Activated T-cell treated with anti-CD3 and anti-CD28 coated beads, Interleukin-2, amount 50 U/mL, for 4 hours (primary cell): ENCODE results near the gene SP9. TPM values are rescaled to one million over a fixed set of nuclear protein-coding genes. Genes with fewer than 3 reads are reported as not detected.

Experiments used
- ATAC-seq, 2 donors: fragments of 200-7000 bp; cut with Tn5 transposase; one replicate each; pipeline ENCODE4 v1.10.0; 2021
- DNase-seq: peaks from one replicate; pipeline ENCODE4 v3.0.0-alpha.2; 2020
- H3K27me3 Mint-ChIP-seq: one replicate; pipeline ENCODE4 v1.8.0; 2021; ENCODE audit warnings: low read depth, mixed read lengths
- H3K36me3 Mint-ChIP-seq: one replicate; pipeline ENCODE4 v1.8.0; 2022; ENCODE audit warnings: mixed read lengths; ENCODE audit not compliant: insufficient read depth
- H3K4me1 Mint-ChIP-seq: one replicate; pipeline ENCODE4 v1.8.0; 2021; ENCODE audit warnings: low read depth, mixed read lengths
- H3K4me3 Mint-ChIP-seq: one replicate; pipeline ENCODE4 v1.8.0; 2021; ENCODE audit warnings: mild to moderate bottlenecking, moderate library complexity, mixed read lengths
- H3K9me3 Mint-ChIP-seq: one replicate; pipeline ENCODE4 v1.8.0; 2021; ENCODE audit warnings: mixed read lengths
- total RNA-seq, 3 donors: library from RNA; stranded (reverse); gene quantifications; one replicate each; pipeline ENCODE4 v1.2.1, GENCODE V29; 2021

Gene SP9
- total RNA-seq, 3 donors from 2014 or later, result not detected

DNA sequence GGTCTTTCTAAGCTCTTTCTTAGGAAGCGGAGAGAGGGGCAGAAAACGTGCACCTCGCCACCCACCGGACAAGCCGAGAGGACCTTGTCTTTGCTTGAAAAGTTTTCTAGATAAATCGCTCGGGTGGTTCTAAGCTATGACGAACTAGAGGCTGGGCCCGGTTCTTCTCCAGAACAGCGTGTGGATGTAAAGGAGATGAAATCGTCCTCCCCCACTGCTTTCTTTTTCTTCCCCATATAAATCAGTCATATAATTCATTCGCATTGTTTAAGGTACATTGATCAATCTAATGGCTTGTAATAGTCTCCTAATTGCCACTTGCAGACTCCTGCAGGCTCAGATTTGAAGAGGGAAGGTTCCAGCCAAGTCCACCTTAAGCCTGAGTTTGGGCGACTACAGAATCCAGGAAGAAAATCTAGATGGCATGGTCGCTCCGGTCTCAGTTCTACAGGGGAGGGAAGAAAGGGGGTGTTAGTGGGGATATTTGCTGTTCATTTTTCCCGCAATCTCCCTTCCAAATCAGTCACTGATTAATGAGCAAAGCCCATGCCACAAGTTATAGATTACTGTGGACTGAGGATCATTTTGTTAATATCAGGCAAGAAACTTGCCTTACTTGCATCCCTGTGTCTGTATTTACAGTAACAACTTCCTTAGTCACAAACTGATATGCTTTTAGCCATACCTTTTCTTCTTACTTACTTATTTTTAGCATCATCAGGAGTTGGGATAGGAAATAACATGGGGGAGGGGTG lies 5.6 kb upstream of the SP9 start:
- H3K4me1 Mint-ChIP-seq, result peaks cover 47% of the 10 kb centered on the region
- H3K4me3 Mint-ChIP-seq, result no peak overlapping the region
- DNase-seq, result no peak
- peaks cover 95% of the 10 kb centered on the region for H3K27me3 Mint-ChIP-seq
- no peak for ATAC-seq
- no peaks in the 10 kb centered on the region for H3K36me3 Mint-ChIP-seq
- H3K9me3 Mint-ChIP-seq, result no peaks in the 10 kb centered on the region

DNA sequence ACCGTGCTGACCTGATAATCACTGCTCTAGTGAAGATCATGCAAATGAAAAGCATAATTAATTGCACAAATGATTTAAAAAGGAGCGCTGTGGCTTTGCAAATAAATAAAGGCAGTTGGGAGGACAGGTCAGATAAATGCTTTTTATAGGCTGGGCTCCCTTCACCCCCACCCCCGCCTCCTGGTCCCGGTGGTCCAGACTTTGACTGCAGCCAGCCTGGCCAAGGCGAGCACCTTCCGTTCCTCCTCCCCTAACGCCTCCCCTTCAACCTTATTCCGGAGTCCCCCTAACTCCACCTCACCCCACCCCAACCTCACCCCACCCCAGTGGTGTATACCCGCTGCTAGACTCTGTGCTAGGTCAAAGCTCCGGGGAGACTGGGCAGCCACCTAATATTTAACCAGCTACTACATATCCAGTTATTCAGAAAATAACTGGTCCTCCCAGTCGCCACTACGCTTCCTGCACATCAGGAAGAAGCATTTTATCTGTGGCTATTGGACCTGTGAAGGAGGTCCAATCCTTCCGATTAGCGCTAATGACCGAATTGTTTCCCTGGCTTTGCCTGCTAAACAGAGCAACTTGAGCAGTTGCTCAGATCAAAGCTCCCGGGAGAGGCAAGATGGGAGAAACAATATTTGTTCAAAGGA lies 3.7 kb upstream of the SP9 start:
- Mint-ChIP-seq H3K4me1 (peaks cover 50% of the 10 kb centered on the region), H3K4me3 (no peak overlapping the region), H3K36me3 (no peaks in the 10 kb centered on the region), H3K27me3 (peaks cover 89% of the 10 kb centered on the region), H3K9me3 (no peaks in the 10 kb centered on the region)
- ATAC-seq, result no peak
- DNase-seq, result no peak

DNA sequence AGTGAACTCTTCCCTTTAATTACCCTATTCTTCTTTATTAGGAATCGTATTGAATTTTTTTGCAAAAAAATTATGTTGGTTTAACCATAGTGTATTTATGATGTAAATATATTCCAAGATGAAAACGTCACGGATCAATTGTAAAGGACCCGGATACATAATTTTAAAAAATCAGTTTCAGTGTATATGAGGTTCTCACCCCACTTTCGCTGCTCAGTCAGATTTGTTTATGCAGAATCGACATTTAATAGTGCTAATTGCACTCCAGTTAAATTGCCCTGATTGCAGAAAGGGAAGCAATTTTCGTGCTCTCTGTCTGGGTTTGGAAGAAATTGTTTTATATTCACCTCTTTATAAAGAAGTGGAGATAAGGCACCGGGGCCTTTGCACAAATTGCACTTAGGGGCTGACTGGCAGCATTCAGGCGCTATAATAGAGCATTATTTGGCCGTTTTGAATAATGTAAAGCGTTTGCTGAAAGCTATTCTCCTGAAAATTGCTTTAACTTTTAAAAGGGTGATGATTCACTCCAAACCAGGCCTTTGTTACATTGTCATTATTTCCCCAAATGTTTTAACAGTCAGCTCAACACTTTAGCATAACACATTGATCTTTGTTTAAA lies 3.0 kb upstream of the SP9 start:
- H3K36me3 Mint-ChIP-seq, result no peaks in the 10 kb centered on the region
- no peak for DNase-seq
- H3K4me1 Mint-ChIP-seq, result peaks cover 49% of the 10 kb centered on the region

DNA sequence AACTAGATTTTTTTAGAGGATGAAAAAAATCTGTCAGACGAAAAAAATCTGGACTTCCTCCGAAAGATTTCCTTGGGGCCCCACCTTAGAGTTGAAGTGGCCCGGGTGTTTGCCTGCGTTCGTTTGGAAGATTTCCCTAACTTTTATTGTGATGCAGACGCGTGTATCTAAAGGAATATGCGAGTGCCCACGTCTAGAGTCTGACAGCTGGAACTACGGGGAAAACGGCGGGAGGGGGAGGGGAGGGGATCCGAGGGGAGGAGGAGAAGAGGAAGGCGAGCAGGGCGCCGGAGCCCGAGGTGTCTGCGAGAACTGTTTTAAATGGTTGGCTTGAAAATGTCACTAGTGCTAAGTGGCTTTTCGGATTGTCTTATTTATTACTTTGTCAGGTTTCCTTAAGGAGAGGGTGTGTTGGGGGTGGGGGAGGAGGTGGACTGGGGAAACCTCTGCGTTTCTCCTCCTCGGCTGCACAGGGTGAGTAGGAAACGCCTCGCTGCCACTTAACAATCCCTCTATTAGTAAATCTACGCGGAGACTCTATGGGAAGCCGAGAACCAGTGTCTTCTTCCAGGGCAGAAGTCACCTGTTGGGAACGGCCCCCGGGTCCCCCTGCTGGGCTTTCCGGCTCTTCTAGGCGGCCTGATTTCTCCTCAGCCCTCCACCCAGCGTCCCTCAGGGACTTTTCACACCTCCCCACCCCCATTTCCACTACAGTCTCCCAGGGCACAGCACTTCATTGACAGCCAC lies 2.4 kb upstream of the SP9 start:
- DNase-seq (no peak), ATAC-seq (no peak)
- Mint-ChIP-seq H3K27me3 (peaks cover 82% of the 10 kb centered on the region), H3K9me3 (no peaks in the 10 kb centered on the region), H3K4me1 (peaks cover 42% of the 10 kb centered on the region), H3K36me3 (no peaks in the 10 kb centered on the region), H3K4me3 (no peak overlapping the region)

More for the DNA sequence above, 3.0 kb upstream of the SP9 start:
- Mint-ChIP-seq H3K9me3 (no peaks in the 10 kb centered on the region), H3K27me3 (peaks cover 87% of the 10 kb centered on the region), H3K4me3 (no peak overlapping the region)
- ATAC-seq, result no peak

DNA sequence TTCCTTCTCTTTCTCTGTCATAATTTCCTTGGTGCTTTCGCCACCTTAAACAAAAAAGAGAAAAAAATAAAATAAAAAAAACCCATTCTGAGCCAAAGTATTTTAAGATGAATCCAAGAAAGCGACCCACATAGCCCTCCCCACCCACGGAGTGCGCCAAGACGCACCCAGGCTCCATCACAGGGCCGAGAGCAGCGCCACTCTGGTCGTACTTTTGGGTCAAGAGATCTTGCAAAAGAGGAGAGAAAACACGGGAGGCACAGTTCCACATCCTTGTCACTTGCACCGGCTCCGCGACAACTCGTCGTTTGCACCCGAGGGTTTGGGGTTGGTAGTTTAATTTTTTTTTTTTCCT lies 1.8 kb upstream of the SP9 start:
- Mint-ChIP-seq H3K4me3 (peak overlapping the region; percentile 13), H3K4me1 (peaks cover 39% of the 10 kb centered on the region), H3K9me3 (no peaks in the 10 kb centered on the region), H3K27me3 (peaks cover 81% of the 10 kb centered on the region), H3K36me3 (no peaks in the 10 kb centered on the region)
- ATAC-seq (no peak), DNase-seq (no peak)

DNA sequence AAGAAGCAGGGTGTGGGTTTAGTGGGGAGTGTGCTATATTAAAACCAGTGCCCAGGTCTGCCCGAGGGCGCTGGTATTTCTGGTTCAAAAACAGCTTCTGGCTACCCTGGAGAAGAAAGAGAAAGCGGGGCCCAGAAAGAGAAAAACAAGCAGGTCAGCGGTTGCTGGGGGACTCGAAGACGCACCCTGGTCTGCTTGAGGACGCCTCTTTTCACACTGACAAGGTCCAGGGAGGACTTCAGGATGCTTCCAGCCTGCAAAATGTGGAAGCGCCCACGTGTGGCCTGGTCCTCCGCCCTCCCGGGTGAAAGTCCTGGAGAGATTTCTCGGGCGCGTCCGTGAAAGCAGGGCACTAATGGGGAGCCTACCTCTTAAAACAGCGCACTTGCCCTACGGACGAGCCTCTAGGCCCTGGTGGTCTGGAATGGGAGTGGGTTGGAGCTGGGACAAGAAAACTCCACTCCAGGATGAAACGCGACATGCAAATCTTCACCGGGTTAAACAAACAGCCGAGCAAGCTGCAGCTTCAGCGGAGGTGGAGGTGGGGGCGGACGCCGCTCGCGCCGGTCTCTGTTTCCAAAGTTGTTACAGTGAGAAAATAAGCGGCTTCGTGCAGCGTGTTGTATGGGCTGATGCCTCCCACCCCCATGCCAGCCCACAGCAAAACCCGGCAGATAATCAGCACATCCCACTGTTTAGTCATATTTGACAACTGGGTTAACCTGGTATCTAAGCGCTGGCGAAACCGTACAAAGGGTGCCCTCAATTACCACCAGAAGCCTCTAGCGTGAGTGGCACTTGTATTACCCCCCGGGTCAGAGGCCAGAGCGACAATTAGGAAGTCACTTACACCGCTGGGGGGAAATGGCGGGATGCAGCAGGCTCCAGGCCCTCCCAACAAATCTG lies 1.1 kb upstream of the SP9 start:
- no peaks in the 10 kb centered on the region for H3K36me3 Mint-ChIP-seq
- peaks cover 80% of the 10 kb centered on the region for H3K27me3 Mint-ChIP-seq
- DNase-seq (no peak), ATAC-seq (peak in 1 of 2 donors; percentile 31)
- peak overlapping the region; percentile 35 for H3K4me3 Mint-ChIP-seq
- no peaks in the 10 kb centered on the region for H3K9me3 Mint-ChIP-seq
- peaks cover 36% of the 10 kb centered on the region for H3K4me1 Mint-ChIP-seq

DNA sequence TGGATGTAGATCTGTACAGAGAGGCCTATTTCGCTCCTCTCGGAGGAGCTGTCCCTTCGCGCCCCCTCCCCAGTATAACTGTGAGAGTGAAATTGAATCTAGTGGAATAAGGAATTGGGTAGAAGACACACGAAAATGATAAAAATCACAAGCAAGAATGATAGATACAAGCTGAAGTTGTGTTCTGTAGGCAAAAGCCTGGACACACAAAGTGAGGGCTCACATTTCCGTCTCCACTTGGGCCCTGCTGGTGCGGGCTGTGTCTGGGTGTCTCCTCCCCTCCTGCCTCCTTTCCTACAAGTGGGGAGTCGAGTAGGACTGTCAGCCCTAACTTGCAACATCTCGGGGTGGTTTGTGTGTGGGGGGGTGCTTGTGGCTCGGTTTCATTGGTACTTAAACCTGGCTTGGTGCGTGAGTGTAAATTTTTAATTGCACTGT lies 457 bp upstream of the SP9 start:
- ATAC-seq, result no peak
- Mint-ChIP-seq H3K36me3 (no peaks in the 10 kb centered on the region), H3K4me1 (peaks cover 32% of the 10 kb centered on the region)

DNA sequence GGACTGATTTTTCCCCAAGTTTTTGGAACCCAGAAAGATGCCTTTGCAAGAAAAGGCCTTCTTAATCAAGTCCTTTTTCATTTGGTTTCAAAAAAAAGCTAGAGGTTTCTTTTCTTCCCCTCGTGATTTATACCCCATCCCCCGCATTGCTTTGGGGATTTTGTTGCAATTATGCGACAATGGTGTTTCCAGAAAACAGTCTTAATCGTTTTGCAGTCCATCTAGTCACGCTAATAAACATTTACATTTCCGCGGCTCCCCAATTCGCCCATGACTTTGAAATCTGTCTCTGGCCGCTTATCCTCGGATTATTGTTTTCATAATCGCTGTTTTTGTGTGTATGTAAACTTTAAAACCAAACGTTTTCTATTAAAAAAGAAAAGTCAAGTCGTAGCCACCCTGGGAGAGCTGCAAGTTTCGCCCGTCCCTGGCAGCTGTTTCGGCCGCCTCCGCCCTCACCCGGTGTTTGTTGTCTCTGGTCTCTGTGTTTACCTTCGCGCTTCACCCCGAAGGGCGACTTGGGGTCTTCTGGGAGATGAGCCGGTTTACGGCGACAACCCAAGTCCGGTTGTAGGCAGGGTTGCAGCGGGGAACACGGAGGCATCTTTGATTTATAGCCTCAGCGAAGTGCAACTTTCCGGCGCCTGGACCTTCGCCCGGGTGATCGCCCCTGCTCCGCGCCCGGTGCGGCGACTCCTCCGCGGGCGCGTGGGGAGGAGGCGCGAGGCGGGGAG lies 667 bp downstream of the SP9 start:
- Mint-ChIP-seq H3K36me3 (no peaks in the 10 kb centered on the region), H3K4me1 (peaks cover 34% of the 10 kb centered on the region), H3K27me3 (peaks cover 77% of the 10 kb centered on the region), H3K4me3 (peak overlapping the region; percentile 53), H3K9me3 (no peaks in the 10 kb centered on the region)
- no peak for DNase-seq
- ATAC-seq, result no peak

More for the DNA sequence above, 457 bp upstream of the SP9 start:
- H3K9me3 Mint-ChIP-seq, result no peaks in the 10 kb centered on the region
- H3K4me3 Mint-ChIP-seq, result no peak overlapping the region
- peaks cover 80% of the 10 kb centered on the region for H3K27me3 Mint-ChIP-seq
- no peak for DNase-seq

DNA sequence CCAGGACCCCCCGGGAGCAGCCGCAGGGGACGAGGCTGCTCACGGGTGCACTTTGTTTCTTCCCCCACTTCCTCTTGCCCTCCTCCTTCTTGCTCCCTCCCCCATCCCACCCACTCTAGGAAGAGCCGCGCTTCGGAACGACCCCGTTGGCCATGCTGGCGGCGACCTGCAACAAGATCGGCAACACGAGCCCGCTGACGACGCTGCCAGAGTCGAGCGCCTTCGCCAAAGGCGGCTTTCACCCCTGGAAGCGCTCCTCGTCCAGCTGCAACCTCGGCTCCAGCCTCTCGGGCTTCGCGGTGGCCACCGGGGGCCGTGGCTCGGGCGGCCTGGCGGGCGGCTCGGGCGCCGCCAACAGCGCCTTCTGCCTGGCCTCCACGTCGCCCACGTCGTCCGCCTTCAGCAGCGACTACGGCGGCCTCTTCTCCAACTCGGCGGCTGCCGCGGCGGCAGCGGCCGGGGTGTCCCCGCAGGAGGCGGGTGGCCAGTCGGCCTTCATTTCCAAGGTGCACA lies 1.3 kb downstream of the SP9 start:
- H3K27me3 Mint-ChIP-seq, result peaks cover 73% of the 10 kb centered on the region
- no peaks in the 10 kb centered on the region for H3K9me3 Mint-ChIP-seq
- no peak for DNase-seq
- H3K36me3 Mint-ChIP-seq, result no peaks in the 10 kb centered on the region
- peaks cover 36% of the 10 kb centered on the region for H3K4me1 Mint-ChIP-seq
- ATAC-seq, result peak in 1 of 2 donors; percentile 7
- no peak overlapping the region for H3K4me3 Mint-ChIP-seq

DNA sequence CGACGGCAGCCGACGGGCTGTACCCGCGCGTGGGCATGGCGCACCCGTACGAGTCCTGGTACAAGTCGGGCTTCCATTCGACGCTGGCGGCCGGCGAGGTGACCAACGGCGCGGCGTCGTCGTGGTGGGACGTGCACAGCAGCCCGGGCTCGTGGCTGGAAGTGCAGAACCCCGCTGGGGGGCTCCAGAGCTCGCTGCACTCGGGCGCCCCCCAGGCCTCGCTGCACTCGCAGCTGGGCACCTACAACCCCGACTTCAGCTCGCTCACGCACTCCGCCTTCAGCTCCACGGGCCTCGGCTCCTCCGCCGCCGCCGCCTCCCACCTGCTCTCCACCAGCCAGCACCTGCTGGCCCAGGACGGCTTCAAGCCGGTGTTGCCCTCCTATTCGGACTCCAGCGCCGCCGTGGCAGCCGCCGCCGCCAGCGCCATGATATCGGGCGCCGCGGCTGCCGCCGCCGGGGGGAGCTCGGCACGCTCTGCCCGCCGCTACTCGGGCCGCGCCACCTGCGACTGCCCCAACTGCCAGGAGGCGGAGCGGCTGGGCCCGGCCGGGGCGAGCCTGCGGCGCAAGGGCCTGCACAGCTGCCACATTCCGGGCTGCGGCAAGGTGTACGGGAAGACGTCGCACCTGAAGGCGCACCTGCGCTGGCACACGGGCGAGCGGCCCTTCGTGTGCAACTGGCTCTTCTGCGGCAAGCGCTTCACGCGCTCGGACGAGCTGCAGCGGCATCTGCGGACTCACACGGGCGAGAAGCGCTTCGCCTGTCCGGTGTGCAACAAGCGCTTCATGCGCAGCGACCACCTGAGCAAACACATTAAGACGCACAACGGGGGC lies 2.0 kb downstream of the SP9 start:
- peak; percentile 47 for ATAC-seq
- Mint-ChIP-seq H3K4me1 (peaks cover 42% of the 10 kb centered on the region), H3K4me3 (peak overlapping the region; percentile 35), H3K27me3 (peaks cover 73% of the 10 kb centered on the region), H3K9me3 (no peaks in the 10 kb centered on the region), H3K36me3 (peaks cover 3% of the 10 kb centered on the region)
- no peak for DNase-seq

DNA sequence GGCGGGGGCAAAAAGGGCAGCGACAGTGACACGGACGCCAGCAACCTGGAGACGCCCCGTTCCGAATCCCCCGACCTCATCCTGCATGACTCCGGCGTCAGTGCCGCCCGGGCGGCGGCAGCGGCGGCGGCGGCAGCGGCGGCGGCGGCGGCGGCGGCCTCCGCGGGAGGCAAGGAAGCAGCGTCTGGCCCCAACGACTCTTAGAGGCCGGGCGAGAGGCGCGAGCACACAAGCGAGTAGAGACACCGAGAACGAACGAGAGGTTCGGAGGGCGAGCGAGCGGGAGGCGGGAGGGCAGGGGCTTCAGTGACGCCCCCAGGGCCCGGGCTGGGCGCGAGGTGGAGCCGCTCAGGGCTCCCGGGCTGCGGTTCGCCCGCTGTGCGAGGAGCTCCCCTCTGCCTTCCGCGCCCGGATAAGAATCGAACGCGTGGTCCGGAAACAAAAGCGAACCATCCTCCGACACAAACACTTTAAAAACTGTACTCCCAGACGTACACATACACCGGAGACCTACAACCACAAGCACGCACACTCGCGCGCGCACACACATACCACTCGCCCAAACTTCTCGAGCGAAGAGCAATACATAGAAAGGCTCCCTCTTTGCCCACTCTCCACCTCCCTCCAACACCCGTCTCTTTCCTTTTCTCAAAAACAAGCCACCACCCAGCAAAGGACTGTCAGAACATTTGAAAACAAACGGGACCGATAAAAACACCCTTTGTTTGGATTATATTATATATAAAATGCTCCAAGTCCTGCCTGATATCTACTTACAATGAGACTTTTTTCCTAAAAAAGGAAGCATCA lies 2.8 kb downstream of the SP9 start:
- peak overlapping the region; percentile 57 for H3K4me3 Mint-ChIP-seq
- H3K9me3 Mint-ChIP-seq, result no peaks in the 10 kb centered on the region
- peaks cover 39% of the 10 kb centered on the region for H3K4me1 Mint-ChIP-seq
- H3K36me3 Mint-ChIP-seq, result peaks cover 3% of the 10 kb centered on the region
- H3K27me3 Mint-ChIP-seq, result peaks cover 69% of the 10 kb centered on the region
- ATAC-seq, result peak; percentile 17 to 34
- no peak for DNase-seq
